GM19328 (cell line): ENCODE data around the gene CTTNBP2.
A peak's percentile ranks its signal among the peaks of the same experiment; 100 is the strongest.

ENCODE experiments used
- ATAC-seq: cut with Tn5 transposase; IDR thresholded peaks from one replicate; pipeline ENCODE4 v1.9.1; 2021; ENCODE audit warnings: mild to moderate bottlenecking, moderate library complexity; ENCODE audit not compliant: unreplicated experiment

CTTNBP2 gene

GRCh38 chr7:117872561-117873309 is 506 bp downstream of the CTTNBP2 start:
- no peak for ATAC-seq

- ATAC-seq: no peak
Measured at GRCh38 chr7:117871778-117872538, 1.3 kb downstream of the CTTNBP2 start.

GRCh38 chr7:117871401-117871777 is 1.9 kb downstream of the CTTNBP2 start:
- ATAC-seq: no peak

- ATAC-seq: no peak
Measured at GRCh38 chr7:117870448-117871130, 2.7 kb downstream of the CTTNBP2 start.

GRCh38 chr7:117869374-117869773 is 3.9 kb downstream of the CTTNBP2 start:
- no peak for ATAC-seq

- no peak for ATAC-seq
Measured at GRCh38 chr7:117863618-117864017, 9.6 kb downstream of the CTTNBP2 start.

GRCh38 chr7:117862378-117862777 is 10.9 kb downstream of the CTTNBP2 start:
- ATAC-seq: no peak

GRCh38 chr7:117859246-117859812 is 13.9 kb downstream of the CTTNBP2 start:
- ATAC-seq: no peak

- ATAC-seq: no peak
Measured at GRCh38 chr7:117858712-117859111, 14.5 kb downstream of the CTTNBP2 start.

- no peak for ATAC-seq
Measured at GRCh38 chr7:117857718-117858117, 15.5 kb downstream of the CTTNBP2 start.

- no peak for ATAC-seq
Measured at GRCh38 chr7:117856196-117856595, 17.0 kb downstream of the CTTNBP2 start.

- no peak for ATAC-seq
Measured at GRCh38 chr7:117854186-117854585, 19.1 kb downstream of the CTTNBP2 start.

GRCh38 chr7:117848941-117849340 is 24.3 kb downstream of the CTTNBP2 start:
- ATAC-seq: no peak

GRCh38 chr7:117844678-117845077 is 28.6 kb downstream of the CTTNBP2 start:
- no peak for ATAC-seq

GRCh38 chr7:117841611-117842010 is 31.6 kb downstream of the CTTNBP2 start:
- ATAC-seq: no peak

- no peak for ATAC-seq
Measured at GRCh38 chr7:117841011-117841410, 32.2 kb downstream of the CTTNBP2 start.

GRCh38 chr7:117839507-117839906 is 33.7 kb downstream of the CTTNBP2 start:
- ATAC-seq: peak; percentile 66

GRCh38 chr7:117837841-117838240 is 35.4 kb downstream of the CTTNBP2 start:
- peak; percentile 74 for ATAC-seq

- ATAC-seq: no peak
Measured at GRCh38 chr7:117835016-117835664, 38.1 kb downstream of the CTTNBP2 start.

- no peak for ATAC-seq
Measured at GRCh38 chr7:117830422-117830954, 42.8 kb downstream of the CTTNBP2 start.
